Thyroid gland (tissue), 4 donors: Measurements from ENCODE around the gene PARP16.

Experiments
- POLR2A ChIP-seq, 2 donors: fragments of 450-650 bp; IDR thresholded peaks; one replicate each; pipeline ENCODE4 v1.6.1; 2017; ENCODE audit warnings: antibody characterized with exemption in 2 of 2, mild to moderate bottlenecking in 2 of 2, moderate library complexity in 1 of 2
- TF ChIP-seq, protein P1 (sequence below), 6 experiments: fragments of 200-600 bp in 3 of 6; fragments of 450-650 bp in 3 of 6; sonication (generic) in 3 of 6; IDR thresholded peaks; one replicate each; pipeline ENCODE4 v1.5.1; 2016 to 2019; ENCODE audit warnings: antibody characterized with exemption in 6 of 6, mild to moderate bottlenecking in 2 of 6, inconsistent platforms in 1 of 6, moderate library complexity in 1 of 6

DNA sequence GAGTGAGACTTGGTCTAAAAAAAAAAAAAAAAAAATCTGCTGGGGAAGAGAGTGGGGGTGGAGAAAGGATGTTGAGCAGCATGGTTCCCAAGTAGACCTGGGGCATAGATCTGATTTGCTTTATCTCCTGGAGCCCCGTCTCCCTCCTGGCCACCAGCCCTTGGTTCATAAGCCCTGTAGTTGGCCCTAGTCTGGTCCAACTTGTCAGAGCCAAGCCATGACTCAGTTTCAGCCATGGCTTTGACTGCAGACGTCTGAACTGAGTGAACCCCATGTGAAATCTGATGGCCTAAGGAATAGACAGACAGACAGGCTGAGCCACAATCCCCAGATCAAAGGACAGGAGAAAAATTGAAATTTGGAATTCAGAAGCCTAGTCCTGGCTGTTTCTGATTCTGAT lies 73.4 kb downstream of the PARP16 start:
- no peak for TF ChIP-seq POLR2A (IDR thresholded peaks at IDR 0.05)
- TF ChIP-seq, protein P1, sequence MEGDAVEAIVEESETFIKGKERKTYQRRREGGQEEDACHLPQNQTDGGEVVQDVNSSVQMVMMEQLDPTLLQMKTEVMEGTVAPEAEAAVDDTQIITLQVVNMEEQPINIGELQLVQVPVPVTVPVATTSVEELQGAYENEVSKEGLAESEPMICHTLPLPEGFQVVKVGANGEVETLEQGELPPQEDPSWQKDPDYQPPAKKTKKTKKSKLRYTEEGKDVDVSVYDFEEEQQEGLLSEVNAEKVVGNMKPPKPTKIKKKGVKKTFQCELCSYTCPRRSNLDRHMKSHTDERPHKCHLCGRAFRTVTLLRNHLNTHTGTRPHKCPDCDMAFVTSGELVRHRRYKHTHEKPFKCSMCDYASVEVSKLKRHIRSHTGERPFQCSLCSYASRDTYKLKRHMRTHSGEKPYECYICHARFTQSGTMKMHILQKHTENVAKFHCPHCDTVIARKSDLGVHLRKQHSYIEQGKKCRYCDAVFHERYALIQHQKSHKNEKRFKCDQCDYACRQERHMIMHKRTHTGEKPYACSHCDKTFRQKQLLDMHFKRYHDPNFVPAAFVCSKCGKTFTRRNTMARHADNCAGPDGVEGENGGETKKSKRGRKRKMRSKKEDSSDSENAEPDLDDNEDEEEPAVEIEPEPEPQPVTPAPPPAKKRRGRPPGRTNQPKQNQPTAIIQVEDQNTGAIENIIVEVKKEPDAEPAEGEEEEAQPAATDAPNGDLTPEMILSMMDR (IDR thresholded peaks at IDR 0.05) = no peak
